Lung (tissue), 12 donors: Measurements from ENCODE around the gene HS1BP3. TPM values are rescaled to one million over a fixed set of nuclear protein-coding genes. Genes with fewer than 3 reads are reported as not detected.

Experiments
- ATAC-seq: fragments of 200-7000 bp; cut with Tn5 transposase; one replicate; pipeline ENCODE4 v1.9.1; 2020; ENCODE audit warnings: moderate number of reproducible peaks; ENCODE audit not compliant: insufficient read depth, low FRiP score
- DNase-seq, 3 donors: peaks; one replicate each; pipeline ENCODE4 v3.0.0-alpha.2; 2013 to 2017
- H3K27ac ChIP-seq, 2 donors: one replicate each; pipeline ENCODE4 v1.5.1; 2013; ENCODE audit warnings: mild to moderate bottlenecking in 2 of 2, moderate library complexity in 2 of 2, control low read depth in 1 of 2, inconsistent platforms in 1 of 2, low read depth in 1 of 2, low read length in 1 of 2
- H3K27me3 ChIP-seq, 3 donors: one replicate each; pipeline ENCODE4 v1.5.1; 2013; ENCODE audit warnings: low read length in 2 of 3; ENCODE audit not compliant: control insufficient read depth in 3 of 3, insufficient read depth in 3 of 3
- H3K36me3 ChIP-seq, 4 donors: one replicate each; pipeline ENCODE4 v1.5.1; 2013; ENCODE audit warnings: low read length in 4 of 4, mild to moderate bottlenecking in 1 of 4, moderate library complexity in 1 of 4; ENCODE audit not compliant: control insufficient read depth in 4 of 4, insufficient read depth in 4 of 4
- H3K4me1 ChIP-seq, 5 donors: one replicate each; pipeline ENCODE4 v1.5.1; 2013; ENCODE audit warnings: low read length in 5 of 5, mild to moderate bottlenecking in 2 of 5, moderate library complexity in 1 of 5; ENCODE audit not compliant: control insufficient read depth in 5 of 5, insufficient read depth in 5 of 5
- H3K4me3 ChIP-seq: one replicate; pipeline ENCODE4 v1.5.1; 2013; ENCODE audit warnings: mild to moderate bottlenecking, control low read depth, moderate library complexity
- H3K9ac ChIP-seq, 2 donors: one replicate each; pipeline ENCODE4 v1.5.1; 2013; ENCODE audit warnings: low read length in 2 of 2, control low read depth in 1 of 2; ENCODE audit not compliant: insufficient read depth in 1 of 2
- H3K9me3 ChIP-seq, 4 donors: one replicate each; pipeline ENCODE4 v1.5.1; 2013; ENCODE audit warnings: low read length in 3 of 4, mild to moderate bottlenecking in 1 of 4, moderate library complexity in 1 of 4; ENCODE audit not compliant: control insufficient read depth in 4 of 4, insufficient read depth in 3 of 4
- CTCF ChIP-seq: IDR thresholded peaks from 2 replicates; pipeline ENCODE4 v1.5.1; 2012; ENCODE audit warnings: mild to moderate bottlenecking; ENCODE audit errors: control extremely low read depth, extremely low read depth
- WGBS, 2 donors: extraction: QIAGEN DNeasy Blood & Tissue Kit; methylation state at CpG; one replicate each; pipeline ENCODE4 v1.1.7; 2013; 5-methylcytosine and 5-hydroxymethylcytosine counted together
- polyA plus RNA-seq, 2 donors: library from polyadenylated mRNA; stranded (reverse); fragments of 200-250 nt; gene quantifications; one replicate each; pipeline ENCODE4 v1.2.1, GENCODE V29; 2013
- total RNA-seq, 2 donors: library from RNA; depleted of rRNA in 1 of 2; stranded (reverse); fragments of >200 nt in 1 of 2; gene quantifications; one replicate each; pipeline ENCODE4 v1.2.1, GENCODE V29; 2014 to 2021
- donor health status: control.
- donor health status: control.
- donor health status: Bipolar disorder and iron deficiency.
- donor health status: healthy.
- donor health status: DM: yes; HTN: yes; CAD: no.

Gene HS1BP3
- total and polyA plus RNA-seq, 4 donors = 25.4 to 41.4 (median 33.4) TPM

- H3K27me3 ChIP-seq = no peaks in the 10 kb centered on the region
- no peak overlapping the region for H3K4me3 ChIP-seq
- H3K9ac ChIP-seq = no peak overlapping the region
- H3K9me3 ChIP-seq = peaks cover 0 to 3% (median 0%) of the 10 kb centered on the region in 4 donors
- H3K4me1 ChIP-seq = peaks cover 0 to 14% (median under 1%) of the 10 kb centered on the region in 5 donors
- H3K36me3 ChIP-seq = no peaks in the 10 kb centered on the region
- H3K27ac ChIP-seq = peak overlapping the region in 1 of 2 donors; percentile 58
- DNase-seq (no peak), ATAC-seq (no peak)
- no peak for TF ChIP-seq CTCF
- 78 to 90% methylated on average over 7 of the region's 7 CpGs for WGBS, 2 donors
Observed at GRCh38 chr2:20604401-20604911, 46.4 kb downstream of the HS1BP3 start.

- Histone ChIP-seq H3K36me3 (no peaks in the 10 kb centered on the region), H3K27me3 (no peaks in the 10 kb centered on the region), H3K9me3 (peaks cover 0 to 3% (median 0%) of the 10 kb centered on the region in 4 donors), H3K9ac (no peak overlapping the region), H3K27ac (no peak overlapping the region), H3K4me1 (peaks cover 0 to 18% (median 3%) of the 10 kb centered on the region in 5 donors), H3K4me3 (no peak overlapping the region)
- TF ChIP-seq CTCF = no peak
- WGBS, 2 donors = 85 to 88% methylated on average over 5 of the region's 5 CpGs
- ATAC-seq (no peak), DNase-seq (no peak)
Observed at GRCh38 chr2:20603791-20604190, 47.1 kb downstream of the HS1BP3 start.

GRCh38 chr2:20602803-20603202 is 48.1 kb downstream of the HS1BP3 start:
- WGBS, 2 donors = 94 to 99% methylated on average over 2 of the region's 2 CpGs
- no peak for DNase-seq
- Histone ChIP-seq H3K27me3 (no peaks in the 10 kb centered on the region), H3K4me1 (peaks cover 0 to 21% (median 4%) of the 10 kb centered on the region in 5 donors), H3K9me3 (peaks cover 0 to 3% (median 0%) of the 10 kb centered on the region in 4 donors), H3K36me3 (no peaks in the 10 kb centered on the region), H3K27ac (no peak overlapping the region), H3K9ac (no peak overlapping the region), H3K4me3 (no peak overlapping the region)
- ATAC-seq = no peak
- TF ChIP-seq CTCF = no peak
